T-helper 2 cell treated with Interferon-gamma antibody and Interleukin-4, amounts not matched to agents 100 ng/mL and 5 ng/mL, for 36 hours (primary cell): ENCODE data around the gene CELA3A. TPM values are rescaled to one million over a fixed set of nuclear protein-coding genes. Genes with fewer than 3 reads are reported as not detected.
"Not testable (repeated sequence)": the region's sequence is repeated elsewhere in the genome, so short reads cannot be mapped to it uniquely, and the experiment has no call there.

Experiments used
- intact Hi-C: fragments of 100-400 bp; cut with micrococcal nuclease; formaldehyde crosslinking; loops from one replicate; pipeline ENCODE4 v1.15.1; 2023
- total RNA-seq: library from RNA; stranded (reverse); gene quantifications from 2 replicates; pipeline ENCODE4 v1.2.3, GENCODE V29; 2022

Gene CELA3A
- total RNA-seq, 1 donor from 2014 or later: not detected

DNA sequence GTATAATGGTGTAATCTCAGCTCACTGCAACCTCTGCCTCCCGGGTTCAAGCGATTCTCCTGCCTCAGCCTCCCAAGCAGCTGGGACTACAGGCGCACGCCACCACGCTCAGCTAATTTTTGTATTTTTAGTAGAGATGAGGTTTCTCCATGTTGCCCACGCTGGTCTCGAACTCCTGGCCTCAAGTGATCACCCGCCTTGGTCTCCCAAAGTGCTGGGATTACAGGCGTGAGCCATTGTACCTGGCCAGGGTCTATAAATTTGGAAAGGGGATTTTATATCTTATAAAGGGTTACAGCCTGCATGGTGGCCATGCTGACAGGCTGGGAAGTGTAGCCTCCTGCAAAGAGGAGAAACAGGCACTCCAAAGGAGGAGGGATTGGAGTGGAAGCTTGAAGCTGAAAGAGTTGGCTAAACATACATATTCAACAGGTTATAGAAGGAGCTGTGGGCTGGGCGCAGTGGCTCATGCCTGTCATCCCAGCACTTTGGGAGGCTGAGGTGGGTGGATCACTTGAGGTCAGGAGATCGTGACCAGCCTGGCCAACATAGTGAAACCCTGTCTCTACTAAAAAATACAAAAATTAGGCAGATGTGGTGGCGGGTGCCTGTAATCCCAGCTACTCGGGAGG, 13.2 kb downstream of the CELA3A start:
- intact Hi-C loops: not testable (repeated sequence)

- intact Hi-C loops: loop anchor here (1.0 kb wide), 1 partner anchor 86 kb away; no protein-coding TSS in a partner anchor
Observed at GRCh38 chr1:22018583-22019559, 17.4 kb downstream of the CELA3A start.

GRCh38 chr1:22021061-22021460, 19.6 kb downstream of the CELA3A start:
- intact Hi-C loops: no loop called here

DNA sequence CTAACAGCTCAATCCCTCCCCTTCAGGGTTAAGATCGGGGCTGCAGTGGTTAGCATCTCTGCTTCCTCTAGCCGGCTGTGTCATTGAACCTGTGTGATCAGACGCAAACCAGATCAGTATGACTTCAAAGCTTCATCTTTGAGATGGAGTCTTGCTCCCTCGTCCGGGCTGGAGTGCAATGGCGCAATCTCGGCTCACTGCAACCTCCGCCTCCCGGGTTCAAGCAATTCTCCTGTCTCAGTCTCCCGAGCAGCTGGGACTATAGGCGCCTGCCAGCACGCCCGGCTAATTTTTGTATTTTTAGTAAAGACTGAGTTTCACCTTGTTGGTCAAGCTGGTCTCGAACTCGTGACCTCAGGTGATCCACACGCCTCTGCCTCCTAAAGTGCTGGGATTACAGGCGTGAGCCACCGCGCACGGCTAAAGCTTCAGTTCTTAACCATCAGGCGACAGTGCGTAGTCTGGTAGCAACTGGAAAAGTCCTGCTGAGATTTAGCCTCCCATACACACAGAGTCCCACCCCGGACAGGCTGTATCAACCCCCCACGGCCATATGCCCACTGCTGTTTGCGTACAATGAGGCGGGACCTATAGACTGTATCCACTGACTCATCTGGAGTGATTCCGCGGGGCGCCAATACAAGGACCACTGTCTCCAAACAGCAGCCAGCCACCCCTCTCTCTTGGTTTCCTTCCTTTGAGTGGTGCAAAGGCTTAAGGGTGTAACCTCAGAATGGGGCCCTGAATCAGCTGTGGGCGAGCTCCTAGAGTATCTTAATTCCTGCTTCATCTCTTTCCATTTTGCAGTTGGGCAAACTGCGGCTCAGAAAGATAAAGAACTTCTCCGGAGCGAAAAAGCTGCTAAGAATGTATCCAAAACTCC, 23.3 kb downstream of the CELA3A start:
- intact Hi-C loops: loop anchor here (1.0 to 2.0 kb wide), 4 partner anchors 15 to 242 kb away; partner anchors contain the start of gene CDC42

DNA sequence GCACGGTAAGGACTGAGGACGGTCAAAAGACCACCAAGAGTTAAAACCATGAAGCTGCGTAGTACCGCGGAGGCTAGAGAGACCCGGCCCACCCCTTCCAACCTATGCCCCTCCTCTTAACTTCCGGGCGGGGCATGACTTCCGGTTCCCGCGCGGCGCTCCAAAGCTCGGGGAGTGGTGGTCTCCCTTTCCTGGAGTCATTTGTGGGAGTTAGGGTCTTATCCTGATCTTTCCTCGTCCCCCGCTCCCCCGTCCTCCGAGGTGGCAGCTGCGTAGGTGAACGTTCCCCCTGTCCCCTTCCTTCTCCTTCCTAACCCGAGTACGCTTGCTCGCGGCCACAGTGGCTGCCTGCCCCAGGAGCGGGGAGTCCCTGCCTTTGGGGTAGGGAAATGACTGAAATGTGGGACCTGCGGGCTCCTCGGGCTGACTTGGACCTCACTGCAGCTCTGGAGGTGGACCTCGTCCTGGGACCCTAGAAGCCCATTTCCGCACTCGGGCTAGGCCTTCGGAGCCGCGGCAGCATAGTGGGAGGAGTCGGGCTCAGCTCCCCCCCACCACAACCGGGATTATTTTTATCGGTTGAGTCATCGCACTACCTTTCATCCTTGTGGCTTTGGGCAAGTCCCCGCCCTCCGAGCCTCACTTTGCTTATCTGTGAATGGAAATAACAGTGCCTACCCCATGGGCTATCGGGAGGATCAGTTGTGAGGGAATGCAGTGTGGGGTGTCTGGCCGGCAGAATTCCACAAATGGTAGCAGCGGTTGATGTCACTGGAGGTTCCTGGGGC, 24.1 kb downstream of the CELA3A start:
- intact Hi-C loops: loop anchor here (1.0 to 2.0 kb wide), 4 partner anchors 14 to 243 kb away; partner anchors contain the start of gene CDC42

GRCh38 chr1:22026924-22027289, 25.4 kb downstream of the CELA3A start:
- intact Hi-C loops: no loop called here

DNA sequence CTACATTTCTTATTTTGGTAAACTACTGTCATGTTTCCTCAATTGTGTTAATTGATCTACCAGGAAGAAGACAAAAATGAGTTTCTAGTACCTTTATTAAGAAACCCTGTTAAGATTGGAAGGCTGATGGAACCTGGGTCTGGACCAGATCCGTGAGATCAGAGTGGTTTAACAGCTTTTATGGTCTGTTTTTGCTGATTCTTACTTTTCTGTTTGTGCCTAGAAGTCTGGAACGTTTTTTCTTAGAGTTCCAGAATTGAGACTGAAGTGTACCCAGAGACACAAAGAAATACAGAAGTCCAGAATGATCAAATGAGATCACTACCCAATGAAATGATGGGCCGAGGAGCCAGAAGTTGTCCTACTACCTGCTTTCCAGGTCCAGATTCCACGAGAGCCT, 28.6 kb downstream of the CELA3A start:
- intact Hi-C loops: no loop called here

GRCh38 chr1:22030473-22030872, 29.0 kb downstream of the CELA3A start:
- intact Hi-C loops: no loop called here

- intact Hi-C loops: no loop called here
Observed at GRCh38 chr1:22031214-22031962, 29.9 kb downstream of the CELA3A start.

- intact Hi-C loops: not testable (repeated sequence)
Observed at GRCh38 chr1:22034834-22035233, 33.4 kb downstream of the CELA3A start.

DNA sequence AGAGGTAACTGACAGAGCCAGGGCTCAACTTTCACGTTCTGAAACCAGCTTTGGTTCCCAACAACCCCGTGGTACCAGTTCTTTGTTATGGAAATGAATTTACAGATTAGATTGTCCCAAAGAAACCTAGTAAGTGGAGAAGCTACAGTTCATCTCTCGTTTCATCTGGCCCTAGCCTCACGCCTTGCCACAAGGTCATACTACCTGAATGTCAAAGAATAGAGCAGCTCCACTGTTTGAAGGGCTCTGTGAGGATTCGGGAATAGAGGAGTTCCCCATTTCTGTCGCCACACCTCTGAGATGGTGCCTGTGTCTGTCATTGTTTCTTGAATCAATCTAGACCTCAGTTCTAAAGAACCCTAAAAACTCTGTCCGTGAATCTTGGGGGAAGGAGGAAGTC, 36.1 kb downstream of the CELA3A start:
- intact Hi-C loops: no loop called here

DNA sequence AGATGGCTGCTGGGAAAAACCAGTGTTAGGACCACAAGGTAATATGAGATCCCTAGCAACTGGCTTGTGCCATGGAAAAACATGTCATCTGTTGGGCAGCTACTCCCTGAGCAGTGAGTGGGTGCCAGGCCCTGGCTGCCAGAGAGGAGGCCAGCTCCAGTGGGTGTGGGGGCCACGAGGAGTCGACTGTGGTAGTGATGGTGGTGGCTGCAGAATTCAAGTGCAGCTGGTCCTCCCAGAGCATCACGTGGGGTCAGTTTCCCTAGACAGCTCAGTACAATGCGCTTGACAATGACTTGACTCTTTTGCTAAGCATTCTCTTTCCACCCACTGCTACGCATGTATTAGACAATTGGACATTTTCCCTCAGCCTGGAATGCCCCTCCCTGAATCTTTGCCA, 36.6 kb downstream of the CELA3A start:
- intact Hi-C loops: no loop called here

- intact Hi-C loops: loop anchor here (1.0 kb wide), 2 partner anchors 13 to 14 kb away; partner anchors contain the start of gene CDC42
Observed at GRCh38 chr1:22039594-22040285, 38.3 kb downstream of the CELA3A start.

- intact Hi-C loops: loop anchor here (1.0 kb wide), 1 partner anchor 12 kb away; the partner anchor contains the start of gene CDC42
Observed at GRCh38 chr1:22040286-22040623, 38.8 kb downstream of the CELA3A start.

- intact Hi-C loops: no loop called here
Observed at GRCh38 chr1:22041505-22041904, 40.0 kb downstream of the CELA3A start.

GRCh38 chr1:22043198-22043769, 41.8 kb downstream of the CELA3A start:
- intact Hi-C loops: no loop called here

DNA sequence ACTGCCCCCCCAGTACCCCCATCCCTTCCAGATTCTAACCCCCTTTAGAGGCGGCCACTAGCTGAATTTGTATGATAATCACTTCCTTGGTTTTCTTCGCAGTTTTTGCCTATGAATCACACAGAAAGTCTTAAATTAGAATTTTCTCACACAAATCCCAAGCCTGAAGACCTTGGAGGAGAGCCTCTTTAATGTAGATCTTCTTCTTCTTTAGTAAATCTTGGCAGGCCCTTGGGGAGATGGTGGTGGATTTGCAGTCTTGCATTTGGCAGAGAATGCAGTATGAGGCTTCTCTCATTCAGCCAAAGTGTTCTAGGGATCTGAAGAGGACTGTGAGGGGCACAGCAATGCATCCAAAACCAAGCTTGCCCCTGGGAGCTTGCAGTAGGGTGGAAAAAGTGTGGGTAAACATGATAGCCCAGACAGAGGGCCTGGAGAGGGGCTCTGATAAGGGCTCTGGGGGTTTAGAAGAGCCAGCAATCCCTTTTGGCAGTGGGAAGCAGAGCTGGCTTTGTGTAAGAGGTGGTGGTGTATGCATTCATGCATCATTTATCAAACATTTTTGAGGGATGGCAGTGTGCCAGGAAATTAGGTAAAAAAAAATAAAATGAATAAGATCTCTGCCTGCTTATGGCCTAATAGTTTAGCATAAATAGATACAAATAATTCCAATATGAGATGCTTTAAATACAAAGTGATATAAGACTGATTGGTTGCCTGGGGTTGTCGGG, 43.4 kb downstream of the CELA3A start:
- intact Hi-C loops: no loop called here

- intact Hi-C loops: no loop called here
Observed at GRCh38 chr1:22045604-22046228, 44.3 kb downstream of the CELA3A start.
